CD4-positive, alpha-beta memory T cell (primary cell): ENCODE data around the gene USP53. TPM values are rescaled to one million over a fixed set of nuclear protein-coding genes. Genes with fewer than 3 reads are reported as not detected.
"Not testable (repeated sequence)": the region's sequence is repeated elsewhere in the genome, so short reads cannot be mapped to it uniquely, and the experiment has no call there.

Source experiments
- CTCF ChIA-PET: fragments of 350-600 bp; sonication (Branson Sonifier 250); formaldehyde crosslinking; loops from one replicate; lab custom pipeline; 2021; ENCODE audit warnings: inconsistent platforms; ENCODE audit not compliant: partially characterized antibody; lab: Charles Lee
- POLR2A ChIA-PET: fragments of 350-600 bp; sonication (Branson Sonifier 250); formaldehyde crosslinking; loops from one replicate; lab custom pipeline; 2021; ENCODE audit not compliant: partially characterized antibody; lab: Charles Lee
- DNase-seq, 5 donors: peaks; one replicate each; pipeline versions ENCODE4 v3.0.0 to v3.0.0-alpha.2; 2020 to 2022; ENCODE audit warnings: mixed read lengths in 1 of 5
- H3K27ac ChIP-seq: one replicate; pipeline ENCODE4 v1.7.0; 2013; ENCODE audit warnings: low read depth, low read length
- H3K27me3 ChIP-seq: 2 replicates; pipeline ENCODE4 v1.7.0; 2013; ENCODE audit warnings: mild to moderate bottlenecking, low read length, moderate library complexity; ENCODE audit not compliant: insufficient read depth
- H3K36me3 ChIP-seq: 2 replicates; pipeline ENCODE4 v1.7.0; 2013; ENCODE audit warnings: mild to moderate bottlenecking, low read length, moderate library complexity; ENCODE audit not compliant: insufficient read depth
- H3K4me1 ChIP-seq: 2 replicates; pipeline ENCODE4 v1.7.0; 2013; ENCODE audit warnings: mild to moderate bottlenecking, low read length, moderate library complexity; ENCODE audit not compliant: insufficient read depth
- H3K4me3 ChIP-seq, 2 donors: one replicate each; pipeline ENCODE4 v1.7.0; 2013; ENCODE audit warnings: low read length in 2 of 2, mild to moderate bottlenecking in 1 of 2
- H3K9me3 ChIP-seq, 2 donors: one replicate each; pipeline ENCODE4 v1.7.0; 2013; ENCODE audit warnings: low read length in 2 of 2, control low read depth in 1 of 2; ENCODE audit not compliant: control insufficient read depth in 1 of 2
- H3K27ac Mint-ChIP-seq, 7 donors: one replicate each; pipeline ENCODE4 v1.8.0; 2020 to 2021; ENCODE audit warnings: mixed read lengths in 7 of 7, mild to moderate bottlenecking in 6 of 7, inconsistent platforms in 3 of 7, moderate library complexity in 3 of 7
- H3K27me3 Mint-ChIP-seq, 2 donors: one replicate each; pipeline ENCODE4 v1.8.0; 2020 to 2021; ENCODE audit warnings: mixed read lengths in 2 of 2
- H3K36me3 Mint-ChIP-seq, 2 donors: one replicate each; pipeline ENCODE4 v1.8.0; 2020 to 2021; ENCODE audit warnings: mixed read lengths in 2 of 2, inconsistent platforms in 1 of 2, mild to moderate bottlenecking in 1 of 2
- H3K4me1 Mint-ChIP-seq, 4 donors: one replicate each; pipeline ENCODE4 v1.8.0; 2020 to 2021; ENCODE audit warnings: mixed read lengths in 4 of 4, mild to moderate bottlenecking in 1 of 4
- H3K4me3 Mint-ChIP-seq, 8 donors: one replicate each; pipeline ENCODE4 v1.8.0; 2020 to 2021; ENCODE audit warnings: mixed read lengths in 8 of 8, mild to moderate bottlenecking in 7 of 8, moderate library complexity in 6 of 8, inconsistent platforms in 3 of 8
- H3K9me3 Mint-ChIP-seq, 8 donors: one replicate each; pipeline ENCODE4 v1.8.0; 2020 to 2021; ENCODE audit warnings: mixed read lengths in 8 of 8, mild to moderate bottlenecking in 5 of 8, inconsistent platforms in 3 of 8, moderate library complexity in 1 of 8
- intact Hi-C: fragments of 100-400 bp; cut with micrococcal nuclease; formaldehyde crosslinking; loops from one replicate; pipeline ENCODE4 v1.15.1; 2023
- polyA plus RNA-seq, 2 donors: library from polyadenylated mRNA; unstranded; fragments of 300-500 nt; fragmentation: Illumina TruSeq; gene quantifications; one replicate each; pipeline ENCODE4 v1.2.3, GENCODE V29; 2021
- total RNA-seq, 2 experiments: library from RNA; stranded (reverse); gene quantifications; one replicate each; pipeline ENCODE4 v1.2.3, GENCODE V29; 2021

The USP53 gene
- total and polyA plus RNA-seq, 4 experiments from 2014 or later: 5.3 to 28.9 (median 21.4) TPM

- no peaks in the 10 kb centered on the region for H3K36me3 Mint-ChIP-seq
- H3K27me3 Mint-ChIP-seq: peaks cover 5 to 13% of the 10 kb centered on the region in 2 donors
- intact Hi-C loops: loop anchor here (10.0 kb wide), 1 partner anchor 57 kb away; no protein-coding TSS in a partner anchor
Measured at GRCh38 chr4:119317990-119318389, 105.5 kb downstream of the USP53 start.

GRCh38 chr4:119321921-119322687 is 109.6 kb downstream of the USP53 start, which contains the start of gene FABP2:
TSS of gene FABP2 (minus strand) at chr4:119322138. CDS start at chr4:119322102, 36 bp downstream.
- no peaks in the 10 kb centered on the region for H3K27me3 ChIP-seq
- Mint-ChIP-seq H3K9me3 (no peaks in the 10 kb centered on the region), H3K4me3 (no peak within 1 kb of the TSS), H3K27me3 (peaks cover 8 to 10% of the 10 kb centered on the region in 2 donors), H3K4me1 (no peaks in the 10 kb centered on the region), H3K27ac (no peak within 1 kb of the TSS), H3K36me3 (no peaks in the 10 kb centered on the region)
- no peak within 1 kb of the TSS for H3K27ac ChIP-seq
- ChIA-PET POLR2A (no interaction called here), CTCF (interaction anchor here (0.7 kb wide), 1 partner anchor 15 kb away, joined by 3 read pairs; no protein-coding TSS in a partner anchor)
- no peak for DNase-seq
- intact Hi-C loops: no loop called here
- H3K4me3 ChIP-seq: no peak within 1 kb of the TSS
- no peaks in the 10 kb centered on the region for H3K4me1 ChIP-seq
- no peaks in the 10 kb centered on the region for H3K9me3 ChIP-seq
- H3K36me3 ChIP-seq: no peaks in the 10 kb centered on the region

More at GRCh38 chr4:119317990-119318389, 105.5 kb downstream of the USP53 start:
- CTCF ChIA-PET: interaction anchor here (1.2 kb wide), 1 partner anchor 18 kb away, joined by 3 read pairs; a partner anchor contains a TSS
- no peak overlapping the region for H3K4me3 ChIP-seq
- no peaks in the 10 kb centered on the region for H3K36me3 ChIP-seq
- POLR2A ChIA-PET: no interaction called here
- no peak for DNase-seq
- H3K9me3 ChIP-seq: no peaks in the 10 kb centered on the region
- Mint-ChIP-seq H3K4me3 (no peak overlapping the region), H3K9me3 (no peaks in the 10 kb centered on the region), H3K4me1 (no peaks in the 10 kb centered on the region), H3K27ac (no peak overlapping the region)
- H3K4me1 ChIP-seq: no peaks in the 10 kb centered on the region
- no peaks in the 10 kb centered on the region for H3K27me3 ChIP-seq
- no peak overlapping the region for H3K27ac ChIP-seq

GRCh38 chr4:119328695-119329094 is 116.2 kb downstream of the USP53 start:
- no peaks in the 10 kb centered on the region for H3K4me1 ChIP-seq
- ChIA-PET POLR2A (no interaction called here), CTCF (no interaction called here)
- peaks cover 0 to 6% (median 0%) of the 10 kb centered on the region in 8 donors for H3K9me3 Mint-ChIP-seq
- H3K27ac Mint-ChIP-seq: no peak overlapping the region
- peaks cover 13 to 15% of the 10 kb centered on the region in 2 donors for H3K27me3 Mint-ChIP-seq
- H3K27me3 ChIP-seq: no peaks in the 10 kb centered on the region
- DNase-seq: no peak
- H3K27ac ChIP-seq: no peak overlapping the region
- H3K4me3 ChIP-seq: no peak overlapping the region
- no peaks in the 10 kb centered on the region for H3K4me1 Mint-ChIP-seq
- no peaks in the 10 kb centered on the region for H3K36me3 Mint-ChIP-seq
- no peaks in the 10 kb centered on the region for H3K9me3 ChIP-seq
- no peaks in the 10 kb centered on the region for H3K36me3 ChIP-seq
- intact Hi-C loops: no loop called here
- H3K4me3 Mint-ChIP-seq: no peak overlapping the region

- Histone ChIP-seq H3K4me3 (no peak overlapping the region), H3K9me3 (no peaks in the 10 kb centered on the region), H3K27me3 (no peaks in the 10 kb centered on the region), H3K27ac (no peak overlapping the region), H3K36me3 (no peaks in the 10 kb centered on the region), H3K4me1 (no peaks in the 10 kb centered on the region)
- POLR2A ChIA-PET: no interaction called here
- Mint-ChIP-seq H3K4me1 (no peaks in the 10 kb centered on the region), H3K27ac (no peak overlapping the region), H3K36me3 (no peaks in the 10 kb centered on the region), H3K9me3 (peaks cover 0 to 6% (median 0%) of the 10 kb centered on the region in 8 donors), H3K4me3 (peak overlapping the region in 1 of 8 donors; percentile 21), H3K27me3 (peaks cover 11 to 14% of the 10 kb centered on the region in 2 donors)
- CTCF ChIA-PET: no interaction called here
- no peak for DNase-seq
- intact Hi-C loops: no loop called here
Measured at GRCh38 chr4:119329835-119330620, 117.5 kb downstream of the USP53 start.

GRCh38 chr4:119336332-119336979 is 123.9 kb downstream of the USP53 start:
- H3K4me3 ChIP-seq, H3K36me3 Mint-ChIP-seq, H3K27ac Mint-ChIP-seq, H3K27me3 Mint-ChIP-seq, H3K4me3 Mint-ChIP-seq, H3K27me3 ChIP-seq, H3K27ac ChIP-seq, H3K4me1 ChIP-seq, H3K9me3 Mint-ChIP-seq, POLR2A ChIA-PET, H3K36me3 ChIP-seq, intact Hi-C loops, DNase-seq, H3K9me3 ChIP-seq, H3K4me1 Mint-ChIP-seq: not testable (repeated sequence)
- CTCF ChIA-PET: interaction anchor here (1.2 kb wide), 1 partner anchor 15 kb away, joined by 3 read pairs; no protein-coding TSS in a partner anchor

GRCh38 chr4:119337010-119337409 is 124.5 kb downstream of the USP53 start:
- H3K9me3 ChIP-seq: no peaks in the 10 kb centered on the region
- H3K27ac ChIP-seq: no peak overlapping the region
- DNase-seq: no peak
- H3K36me3 Mint-ChIP-seq: no peaks in the 10 kb centered on the region
- H3K27ac Mint-ChIP-seq: no peak overlapping the region
- no peaks in the 10 kb centered on the region for H3K9me3 Mint-ChIP-seq
- no peaks in the 10 kb centered on the region for H3K4me1 ChIP-seq
- H3K4me1 Mint-ChIP-seq: no peaks in the 10 kb centered on the region
- no peaks in the 10 kb centered on the region for H3K27me3 Mint-ChIP-seq
- ChIA-PET POLR2A (no interaction called here), CTCF (interaction anchor here (1.2 kb wide), 1 partner anchor 16 kb away, joined by 3 read pairs; no protein-coding TSS in a partner anchor)
- no peaks in the 10 kb centered on the region for H3K27me3 ChIP-seq
- no peaks in the 10 kb centered on the region for H3K36me3 ChIP-seq
- no peak overlapping the region for H3K4me3 Mint-ChIP-seq
- intact Hi-C loops: no loop called here
- H3K4me3 ChIP-seq: no peak overlapping the region

- H3K27ac ChIP-seq, H3K27ac Mint-ChIP-seq, H3K27me3 ChIP-seq, H3K9me3 Mint-ChIP-seq, POLR2A ChIA-PET, H3K4me3 Mint-ChIP-seq, H3K36me3 Mint-ChIP-seq, H3K4me3 ChIP-seq, intact Hi-C loops, CTCF ChIA-PET, H3K4me1 Mint-ChIP-seq, DNase-seq, H3K4me1 ChIP-seq, H3K36me3 ChIP-seq, H3K27me3 Mint-ChIP-seq, H3K9me3 ChIP-seq: not testable (repeated sequence)
Measured at GRCh38 chr4:119339895-119340294, 127.4 kb downstream of the USP53 start.
